Measurements from ENCODE around the gene POLR1B.
"Not testable (repeated sequence)": the region's sequence is repeated elsewhere in the genome, so short reads cannot be mapped to it uniquely, and the experiment has no call there.

The POLR1B gene

GRCh38 chr2:112566104-112566503, 23.8 kb downstream of the POLR1B start:
- Histone ChIP-seq H3K4me1 (ENCODE audit: insufficient read depth, low read length, poor library complexity, severe bottlenecking) (no peaks in the 10 kb centered on the region), H3K36me3 (ENCODE audit: insufficient read depth, low read length) (peaks cover 60% of the 10 kb centered on the region), H2AFZ (ENCODE audit: low read length) (no peak overlapping the region), H3K4me3 (ENCODE audit: low read length, poor library complexity, severe bottlenecking) (no peak overlapping the region), H3F3A (ENCODE audit: low read depth) (no peaks in the 10 kb centered on the region), H3K27me3 (ENCODE audit: insufficient read depth, low read length, poor library complexity, severe bottlenecking) (no peaks in the 10 kb centered on the region), H3K79me2 (ENCODE audit: insufficient read depth, low read length) (no peaks in the 10 kb centered on the region), H4K20me1 (ENCODE audit: insufficient read depth, low read length, poor library complexity, severe bottlenecking) (no peaks in the 10 kb centered on the region), H3K9me3 (ENCODE audit: insufficient read depth, low read depth, low read length) (no peaks in the 10 kb centered on the region), H3K9ac (ENCODE audit: low read depth, low read length, poor library complexity, severe bottlenecking) (no peak overlapping the region), H3K9me2 (replicated peaks; ENCODE audit: low read depth, low read length) (no peaks in the 10 kb centered on the region), H3K4me2 (ENCODE audit: low read depth, low read length, poor library complexity, severe bottlenecking) (no peak overlapping the region)
- TF ChIP-seq, protein P1, sequence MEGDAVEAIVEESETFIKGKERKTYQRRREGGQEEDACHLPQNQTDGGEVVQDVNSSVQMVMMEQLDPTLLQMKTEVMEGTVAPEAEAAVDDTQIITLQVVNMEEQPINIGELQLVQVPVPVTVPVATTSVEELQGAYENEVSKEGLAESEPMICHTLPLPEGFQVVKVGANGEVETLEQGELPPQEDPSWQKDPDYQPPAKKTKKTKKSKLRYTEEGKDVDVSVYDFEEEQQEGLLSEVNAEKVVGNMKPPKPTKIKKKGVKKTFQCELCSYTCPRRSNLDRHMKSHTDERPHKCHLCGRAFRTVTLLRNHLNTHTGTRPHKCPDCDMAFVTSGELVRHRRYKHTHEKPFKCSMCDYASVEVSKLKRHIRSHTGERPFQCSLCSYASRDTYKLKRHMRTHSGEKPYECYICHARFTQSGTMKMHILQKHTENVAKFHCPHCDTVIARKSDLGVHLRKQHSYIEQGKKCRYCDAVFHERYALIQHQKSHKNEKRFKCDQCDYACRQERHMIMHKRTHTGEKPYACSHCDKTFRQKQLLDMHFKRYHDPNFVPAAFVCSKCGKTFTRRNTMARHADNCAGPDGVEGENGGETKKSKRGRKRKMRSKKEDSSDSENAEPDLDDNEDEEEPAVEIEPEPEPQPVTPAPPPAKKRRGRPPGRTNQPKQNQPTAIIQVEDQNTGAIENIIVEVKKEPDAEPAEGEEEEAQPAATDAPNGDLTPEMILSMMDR (conservative IDR thresholded peaks at IDR 0.05; ENCODE audit: low read length) = no peak
- TF ChIP-seq EZH2phosphoT487 (IDR thresholded peaks at IDR 0.05; ENCODE audit: borderline replicate concordance) = no peak

- H3K27me3 ChIP-seq (ENCODE audit: insufficient read depth, low read length, poor library complexity, severe bottlenecking); H3K4me2 ChIP-seq (ENCODE audit: low read depth, low read length, poor library complexity, severe bottlenecking); H3F3A ChIP-seq (ENCODE audit: low read depth); H2AFZ ChIP-seq (ENCODE audit: low read length); H3K9me2 ChIP-seq (replicated peaks; ENCODE audit: low read depth, low read length); H3K4me3 ChIP-seq (ENCODE audit: low read length, poor library complexity, severe bottlenecking); H3K79me2 ChIP-seq (ENCODE audit: insufficient read depth, low read length); H3K4me1 ChIP-seq (ENCODE audit: insufficient read depth, low read length, poor library complexity, severe bottlenecking); H4K20me1 ChIP-seq (ENCODE audit: insufficient read depth, low read length, poor library complexity, severe bottlenecking); H3K9ac ChIP-seq (ENCODE audit: low read depth, low read length, poor library complexity, severe bottlenecking); H3K9me3 ChIP-seq (ENCODE audit: insufficient read depth, low read depth, low read length): not testable (repeated sequence)
- peaks cover 60% of the 10 kb centered on the region for H3K36me3 ChIP-seq (ENCODE audit: insufficient read depth, low read length)
Observed at GRCh38 chr2:112566508-112566907, 24.2 kb downstream of the POLR1B start.

DNA sequence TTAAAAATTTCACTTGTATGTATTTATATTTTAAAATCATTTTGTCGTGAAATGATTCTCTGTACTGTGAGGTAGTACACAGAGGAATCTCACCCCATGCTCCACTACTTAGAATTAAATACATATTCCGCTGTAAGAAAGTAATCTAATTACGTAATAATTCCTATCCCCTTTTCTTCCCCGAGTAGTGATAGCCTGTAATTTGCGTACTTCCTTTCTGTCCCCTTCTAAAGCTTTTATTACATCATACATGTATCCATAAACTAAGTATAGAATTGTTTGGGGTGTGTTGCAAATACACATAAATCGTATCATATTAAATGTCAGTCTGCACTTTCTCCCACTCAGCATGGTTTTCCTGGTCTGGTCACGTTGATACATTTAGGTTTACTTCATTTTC, 29.7 kb downstream of the POLR1B start:
- H3K79me2 ChIP-seq (ENCODE audit: insufficient read depth, low read length) = no peaks in the 10 kb centered on the region
- no peaks in the 10 kb centered on the region for H4K20me1 ChIP-seq (ENCODE audit: insufficient read depth, low read length, poor library complexity, severe bottlenecking)
- H3K4me1 ChIP-seq (ENCODE audit: insufficient read depth, low read length, poor library complexity, severe bottlenecking) = no peaks in the 10 kb centered on the region
- H3K9ac ChIP-seq (ENCODE audit: low read depth, low read length, poor library complexity, severe bottlenecking) = no peak overlapping the region
- H3K27me3 ChIP-seq (ENCODE audit: insufficient read depth, low read length, poor library complexity, severe bottlenecking) = no peaks in the 10 kb centered on the region
- H3K9me3 ChIP-seq (ENCODE audit: insufficient read depth, low read depth, low read length) = no peaks in the 10 kb centered on the region
- no peaks in the 10 kb centered on the region for H3F3A ChIP-seq (ENCODE audit: low read depth)
- TF ChIP-seq, protein P1 (conservative IDR thresholded peaks at IDR 0.05; ENCODE audit: low read length) = no peak
- TF ChIP-seq EZH2phosphoT487 (IDR thresholded peaks at IDR 0.05; ENCODE audit: borderline replicate concordance) = no peak
- no peak overlapping the region for H3K4me2 ChIP-seq (ENCODE audit: low read depth, low read length, poor library complexity, severe bottlenecking)
- H3K9me2 ChIP-seq (replicated peaks; ENCODE audit: low read depth, low read length) = no peaks in the 10 kb centered on the region
- H3K4me3 ChIP-seq (ENCODE audit: low read length, poor library complexity, severe bottlenecking) = no peak overlapping the region
- no peak overlapping the region for H2AFZ ChIP-seq (ENCODE audit: low read length)
- peaks cover 91% of the 10 kb centered on the region; the same call in 1 of the 2 replicates for H3K36me3 ChIP-seq (ENCODE audit: insufficient read depth, low read length)

GRCh38 chr2:112577756-112578155, 35.5 kb downstream of the POLR1B start:
- Histone ChIP-seq H3K36me3 (ENCODE audit: insufficient read depth, low read length) (peaks cover 38% of the 10 kb centered on the region; the same call in 1 of the 2 replicates), H3K4me1 (ENCODE audit: insufficient read depth, low read length, poor library complexity, severe bottlenecking) (no peaks in the 10 kb centered on the region), H2AFZ (ENCODE audit: low read length) (no peak overlapping the region), H3K9me3 (ENCODE audit: insufficient read depth, low read depth, low read length) (no peaks in the 10 kb centered on the region), H4K20me1 (ENCODE audit: insufficient read depth, low read length, poor library complexity, severe bottlenecking) (no peaks in the 10 kb centered on the region), H3K9ac (ENCODE audit: low read depth, low read length, poor library complexity, severe bottlenecking) (no peak overlapping the region), H3K4me3 (ENCODE audit: low read length, poor library complexity, severe bottlenecking) (no peak overlapping the region), H3K4me2 (ENCODE audit: low read depth, low read length, poor library complexity, severe bottlenecking) (no peak overlapping the region), H3K79me2 (ENCODE audit: insufficient read depth, low read length) (no peaks in the 10 kb centered on the region), H3K9me2 (replicated peaks; ENCODE audit: low read depth, low read length) (no peaks in the 10 kb centered on the region), H3F3A (ENCODE audit: low read depth) (no peaks in the 10 kb centered on the region), H3K27me3 (ENCODE audit: insufficient read depth, low read length, poor library complexity, severe bottlenecking) (no peaks in the 10 kb centered on the region)
- TF ChIP-seq, protein P1 (conservative IDR thresholded peaks at IDR 0.05; ENCODE audit: low read length) = 0 out of 2 replicates have a peak, but pooled peaks have one; percentile 17
- no peak for TF ChIP-seq EZH2phosphoT487 (IDR thresholded peaks at IDR 0.05; ENCODE audit: borderline replicate concordance)

Measured in Loucy (cell line).